CMK (cell line): ENCODE data around the gene FAM222B.
A peak's percentile ranks its signal among the peaks of the same experiment; 100 is the strongest.
"Not testable (repeated sequence)": the region's sequence is repeated elsewhere in the genome, so short reads cannot be mapped to it uniquely, and the experiment has no call there.

Experiments
- DNase-seq: peaks from one replicate; pipeline ENCODE4 v3.0.0-alpha.2; 2010; ENCODE audit warnings: low read depth

FAM222B gene

DNA sequence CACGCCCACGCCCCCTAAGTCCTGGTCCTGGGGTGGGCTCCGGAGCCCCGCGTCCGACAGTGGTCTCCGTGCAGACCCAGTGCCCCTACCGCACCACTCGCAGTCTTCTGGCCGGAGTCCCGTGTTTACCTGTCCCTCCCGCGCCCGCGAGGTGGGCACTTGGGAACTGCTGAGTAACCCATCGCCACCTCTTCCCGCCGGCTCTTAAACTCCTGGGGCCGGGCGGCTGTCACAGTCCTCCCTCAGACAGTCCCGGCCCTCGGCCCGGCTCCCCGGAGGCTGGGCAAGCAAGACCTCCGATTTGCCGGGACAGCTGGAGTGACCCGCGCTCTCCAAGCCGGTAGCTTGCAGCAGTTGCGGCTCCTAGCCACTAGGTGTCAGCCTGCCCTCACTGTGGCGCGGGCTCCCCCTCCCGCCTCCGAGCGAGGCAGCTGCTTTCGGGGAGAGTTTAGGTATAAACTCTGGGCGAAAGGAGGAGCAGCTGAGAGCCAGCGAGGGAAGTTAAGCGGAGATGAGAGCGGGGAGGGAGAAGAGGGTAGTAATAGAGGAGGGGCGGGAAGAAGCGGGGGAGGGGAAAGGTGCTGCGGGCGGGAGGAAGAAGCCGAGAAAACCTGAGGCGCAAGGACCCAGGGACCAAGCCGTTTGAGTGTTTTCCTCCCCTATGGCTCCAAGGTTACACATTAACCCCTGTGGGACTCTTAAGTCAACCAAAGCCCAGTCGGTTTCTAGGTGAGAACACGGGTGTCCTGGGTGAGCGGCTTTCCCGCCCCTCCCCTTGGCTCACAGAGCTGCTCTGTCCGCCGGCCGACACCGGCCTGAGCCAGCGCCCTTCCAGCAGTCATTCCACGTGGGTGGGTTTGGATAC is 115.7 kb downstream of the FAM222B start:
- peak; percentile 94 for DNase-seq

- DNase-seq = no peak
Observed at GRCh38 chr17:28726226-28726626, 116.4 kb downstream of the FAM222B start, which contains the start of gene TLCD1. Gene TLCD1 (minus strand): TSS chr17:28726233. CDS start chr17:28726097, 136 bp downstream.

DNA sequence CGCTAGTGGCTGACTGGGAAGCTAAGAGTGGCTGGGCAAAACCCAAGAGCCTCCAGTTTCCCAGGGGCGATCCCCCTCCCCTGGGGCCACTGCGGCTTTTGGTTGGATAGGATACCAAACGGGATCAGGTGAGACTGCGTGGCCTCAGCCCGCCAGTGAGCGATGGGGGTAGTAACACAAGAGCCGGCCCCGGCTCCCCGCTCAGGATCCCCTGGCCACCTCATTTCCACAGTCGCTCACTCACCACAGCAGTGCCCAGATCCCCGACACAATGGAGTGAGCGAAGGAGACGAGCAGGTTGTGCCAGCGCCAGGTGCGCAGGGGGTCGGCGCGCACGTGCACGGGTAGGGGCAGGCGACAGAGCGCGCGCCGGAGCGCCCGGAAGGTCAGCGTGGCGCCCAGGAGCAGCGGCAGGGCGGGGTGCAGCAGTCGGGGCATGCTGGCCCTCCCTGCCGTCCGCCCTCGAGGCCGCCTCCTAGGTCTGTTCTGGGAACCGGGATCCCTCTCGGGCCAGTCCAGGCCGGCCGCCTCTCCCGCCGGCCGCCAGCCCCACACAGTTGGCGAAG is 116.8 kb downstream of the FAM222B start:
- DNase-seq = no peak

DNA sequence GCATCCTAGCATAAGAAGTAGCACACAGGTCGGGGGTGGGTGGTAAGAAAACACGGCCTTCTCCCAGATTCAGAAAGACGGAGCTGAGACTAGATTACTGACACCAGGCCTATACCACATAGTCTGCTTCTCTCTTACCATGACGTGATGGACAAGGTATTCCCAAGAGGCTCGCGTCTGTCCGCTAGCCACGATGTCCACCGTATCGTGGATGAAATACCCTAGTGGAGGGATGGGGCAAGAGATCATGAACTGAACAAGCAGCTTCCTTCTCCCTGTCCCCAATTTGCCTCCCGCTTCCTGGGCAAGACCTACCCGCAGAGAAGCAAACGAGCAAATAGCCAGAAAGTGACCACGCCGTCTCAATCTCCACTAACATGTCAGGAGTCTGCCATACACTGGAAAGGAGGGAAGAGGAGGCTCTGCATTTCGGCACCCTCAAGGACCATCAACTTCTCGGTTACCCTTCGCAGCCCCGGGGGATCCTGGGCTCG is 117.4 kb downstream of the FAM222B start:
- DNase-seq = no peak

- no peak for DNase-seq
Observed at GRCh38 chr17:28724500-28725165, 118.0 kb downstream of the FAM222B start.

GRCh38 chr17:28723836-28724499 is 118.6 kb downstream of the FAM222B start:
- DNase-seq = not testable (repeated sequence)

GRCh38 chr17:28723159-28723835 is 119.3 kb downstream of the FAM222B start:
- DNase-seq = no peak

- DNase-seq = no peak
Observed at GRCh38 chr17:28722417-28723158, 120.0 kb downstream of the FAM222B start.

- DNase-seq = not testable (repeated sequence)
Observed at GRCh38 chr17:28720997-28721329, 121.6 kb downstream of the FAM222B start.

DNA sequence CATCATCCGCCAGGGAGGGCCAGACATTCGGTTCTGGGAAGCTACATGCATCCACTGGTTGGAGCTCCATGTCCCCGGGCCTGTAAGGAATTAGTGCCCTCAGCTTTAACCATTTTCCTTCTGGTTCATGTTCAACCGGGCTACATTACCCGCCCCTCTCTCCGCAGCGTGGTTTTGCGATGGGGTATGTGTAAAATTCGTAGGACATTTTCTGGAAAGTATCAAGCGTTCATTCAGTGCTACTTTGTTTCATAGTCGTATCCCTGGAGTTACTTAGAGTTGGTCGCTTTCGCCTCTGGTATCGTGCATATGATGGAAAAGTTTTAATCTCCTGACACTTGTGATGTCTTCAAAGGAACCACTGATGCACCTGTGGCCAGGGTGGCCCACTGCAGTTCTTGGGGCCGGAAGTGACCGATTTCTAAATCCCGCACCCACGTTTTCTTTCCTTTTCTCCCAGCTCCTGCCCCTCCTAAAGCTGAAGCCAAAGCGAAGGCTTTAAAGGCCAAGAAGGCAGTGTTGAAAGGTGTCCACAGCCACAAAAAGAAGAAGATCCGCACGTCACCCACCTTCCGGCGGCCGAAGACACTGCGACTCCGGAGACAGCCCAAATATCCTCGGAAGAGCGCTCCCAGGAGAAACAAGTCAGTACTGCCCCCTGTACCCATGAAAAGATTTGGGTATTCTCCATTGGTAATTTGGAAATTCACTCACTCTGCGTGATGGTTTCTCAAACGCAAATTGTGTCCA is 122.2 kb downstream of the FAM222B start:
- DNase-seq = no peak

DNA sequence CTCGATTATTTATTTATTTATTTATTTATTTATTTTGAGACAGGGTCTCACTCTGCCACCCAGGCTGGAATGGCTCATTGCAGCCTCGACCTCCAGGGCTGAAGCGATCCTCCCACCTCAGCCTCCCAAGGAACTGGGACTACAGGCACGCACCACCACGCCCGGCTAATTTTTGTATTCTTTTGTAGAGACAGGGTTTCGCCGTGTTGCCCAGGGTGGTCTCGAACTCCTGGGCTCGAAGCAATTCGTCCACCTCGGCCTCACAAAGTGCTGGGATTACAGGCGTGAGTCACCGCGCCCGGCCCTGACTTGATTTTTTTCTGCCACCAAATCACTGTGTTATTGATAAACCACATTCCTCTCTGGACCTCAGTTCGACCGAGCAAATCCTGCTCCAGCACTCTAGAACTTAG is 123.6 kb downstream of the FAM222B start:
- no peak for DNase-seq

- DNase-seq = no peak
Observed at GRCh38 chr17:28718333-28719020, 124.1 kb downstream of the FAM222B start.

DNA sequence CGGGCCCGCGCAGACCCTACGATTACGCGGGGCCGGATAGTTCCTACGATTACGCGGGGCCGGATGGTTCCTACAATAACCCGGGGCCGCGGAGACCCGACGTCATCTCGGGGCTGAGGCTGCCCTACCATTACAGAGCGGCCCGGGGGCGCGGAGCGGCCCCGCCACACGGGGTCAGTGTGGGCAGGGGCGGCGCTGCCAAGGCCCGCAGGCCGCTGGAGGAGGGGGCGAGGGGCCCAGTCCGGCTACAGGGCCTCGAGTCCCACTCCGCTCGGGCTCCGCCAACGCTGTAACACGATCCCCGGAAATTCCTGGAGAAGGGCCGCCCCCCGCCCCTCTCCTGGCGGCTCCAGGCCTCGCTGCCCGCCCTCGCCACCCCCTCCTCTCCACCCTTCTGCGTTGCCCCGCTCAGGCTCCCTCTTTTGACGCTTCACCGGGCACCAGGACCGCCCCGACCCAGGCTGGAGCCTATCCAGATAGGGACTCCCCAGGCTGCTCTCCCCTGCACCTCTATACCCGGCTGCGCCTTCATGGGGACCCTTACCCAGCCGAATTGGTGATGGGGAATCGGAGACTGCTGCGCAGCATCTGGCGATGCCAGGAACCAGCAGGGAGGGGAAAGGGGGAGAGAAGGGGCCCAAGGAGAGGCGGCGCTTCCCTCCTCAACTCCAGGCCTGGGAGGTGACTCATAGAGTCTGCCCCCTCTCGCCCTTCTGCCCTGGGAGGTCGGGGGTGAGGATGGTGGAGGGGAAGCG is 124.8 kb downstream of the FAM222B start, which contains the start of gene RAB34:
TSS of gene RAB34 (minus strand) at position 291 of the 755 bp plus-strand sequence. CDS start 602 bp downstream, outside the sequence.
- no peak for DNase-seq

DNA sequence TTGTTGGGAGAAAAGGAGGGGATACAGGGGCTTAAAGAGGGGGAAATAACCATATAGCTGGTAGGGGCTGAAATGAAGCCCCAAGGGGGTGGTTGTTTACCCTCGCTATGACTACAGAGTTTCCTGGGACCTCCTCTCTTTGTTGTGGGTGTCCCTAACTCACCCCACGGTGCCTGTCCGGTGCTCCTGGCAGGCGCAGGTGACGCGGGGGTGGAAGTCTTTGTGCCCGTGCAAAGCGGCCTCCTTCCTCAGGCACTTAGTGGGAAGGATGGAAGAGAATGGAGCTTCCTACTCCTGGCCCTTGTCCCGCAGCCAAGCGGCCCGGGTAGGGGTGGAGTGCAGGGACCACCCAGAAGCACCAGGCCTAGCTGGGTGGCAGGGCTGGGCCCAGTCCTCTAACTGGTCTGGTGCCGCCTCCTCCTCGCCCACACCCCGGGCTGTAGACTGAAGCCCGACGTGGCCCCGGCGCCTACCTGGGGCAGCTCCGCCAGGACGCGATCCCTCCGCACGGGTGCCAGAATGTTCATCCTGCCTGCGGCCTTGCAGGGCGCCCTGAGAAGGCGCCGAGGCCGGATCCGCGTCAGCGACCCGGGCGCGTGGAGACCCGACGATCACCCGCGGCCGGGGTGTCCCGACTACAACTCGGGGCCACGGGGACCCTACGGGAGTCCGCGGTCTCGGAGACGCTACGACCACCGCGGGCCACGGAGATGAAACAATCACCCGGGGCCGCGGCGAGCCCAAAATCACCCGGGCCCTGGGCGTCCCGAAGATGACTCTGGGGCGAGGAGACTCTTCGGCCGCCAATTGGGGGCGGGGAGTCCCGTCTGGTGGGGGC is 125.6 kb downstream of the FAM222B start:
- DNase-seq = no peak

GRCh38 chr17:28715217-28715616 is 127.4 kb downstream of the FAM222B start:
- no peak for DNase-seq

- DNase-seq = no peak
Observed at GRCh38 chr17:28714281-28714680, 128.3 kb downstream of the FAM222B start.

DNA sequence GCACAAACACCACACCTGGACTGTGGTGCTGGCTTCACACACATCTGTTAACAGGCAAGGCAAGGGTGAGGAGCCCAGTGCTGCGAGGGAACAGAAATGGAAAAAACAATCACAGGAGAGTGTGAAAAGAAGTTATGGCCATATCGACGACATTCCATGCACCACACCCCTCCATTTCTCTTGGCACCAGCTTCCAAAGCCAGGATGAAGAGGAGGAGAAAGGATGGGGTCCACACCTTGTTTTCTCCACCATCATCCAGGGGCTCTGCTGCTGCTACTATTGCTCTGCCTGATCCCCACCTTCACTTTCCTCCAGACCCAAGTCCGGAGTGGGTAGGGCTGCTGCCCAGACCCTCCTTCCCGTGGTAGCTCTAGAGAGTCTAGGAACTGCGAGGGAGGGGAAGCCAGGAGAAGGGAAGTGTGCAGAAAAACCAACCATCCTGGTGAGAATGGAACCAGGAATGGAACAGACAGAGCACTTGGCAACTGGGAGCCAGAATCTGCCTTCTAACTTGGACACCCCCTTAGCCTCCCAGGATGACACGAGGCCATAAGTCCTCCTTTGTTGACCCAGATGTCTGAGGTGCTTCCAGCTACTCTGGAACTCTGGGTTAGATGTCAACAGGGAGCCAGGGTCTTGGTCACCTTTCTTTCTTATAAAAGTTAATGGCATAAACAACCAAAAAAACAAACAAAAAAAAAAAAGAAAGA is 129.7 kb downstream of the FAM222B start:
- no peak for DNase-seq
